IMR-90 (cell line): ENCODE results near the gene ADAMTSL2. TPM values are rescaled to one million over a fixed set of nuclear protein-coding genes. Genes with fewer than 3 reads are reported as not detected.

Experiments
- ATAC-seq: fragments of 200-7000 bp; cut with Tn5 transposase; 2 replicates; pipeline ENCODE4 v1.9.1; 2020; ENCODE audit warnings: low read depth, mild to moderate bottlenecking, moderate library complexity
- BruUV-seq: library from RNA; stranded (reverse); fragments of 400-500 nt; replicated peaks from 2 replicates; lab custom pipeline; 2021; lab: Mats Ljungman, UMichigan
- CTCF ChIA-PET: fragments of 300-600 bp; formaldehyde crosslinking; extraction: SDS; loops from one replicate; lab custom pipeline; 2021; ENCODE audit warnings: antibody characterized with exemption; lab: Yijun Ruan, JAX
- POLR2A ChIA-PET: fragments of 300-600 bp; sonication (Branson Sonifier 250); formaldehyde crosslinking; loops from one replicate; lab custom pipeline; 2022; ENCODE audit warnings: antibody characterized with exemption; ENCODE audit not compliant: unreplicated experiment; lab: Charles Lee
- DNase-seq: peaks from one replicate; pipeline ENCODE4 v3.0.0; 2013
- H2AFZ ChIP-seq: replicated peaks from 2 replicates; pipeline ENCODE3; 2013; ENCODE audit warnings: low read length, mild to moderate bottlenecking; ENCODE audit not compliant: poor library complexity
- H2AK5ac ChIP-seq: 2 replicates; pipeline ENCODE4 v1.6.1; 2013; ENCODE audit warnings: low read depth, low read length, inconsistent platforms
- H2AK9ac ChIP-seq: replicated peaks from 2 replicates; pipeline ENCODE3; 2013; ENCODE audit warnings: mild to moderate bottlenecking, low read depth, low read length, moderate library complexity; ENCODE audit not compliant: poor library complexity
- H2BK120ac ChIP-seq: 2 replicates; pipeline ENCODE4 v1.6.1; 2013; ENCODE audit warnings: low read depth, low read length, inconsistent platforms
- H2BK15ac ChIP-seq: 3 replicates; pipeline ENCODE4 v1.6.1; 2013; ENCODE audit warnings: low read depth, low read length, inconsistent platforms
- H2BK20ac ChIP-seq: 2 replicates; pipeline ENCODE4 v1.6.1; 2013; ENCODE audit warnings: low read depth, mild to moderate bottlenecking, inconsistent platforms, low read length, moderate library complexity
- H2BK5ac ChIP-seq: 2 replicates; pipeline ENCODE4 v1.6.1; 2013; ENCODE audit warnings: mild to moderate bottlenecking, low read depth, low read length, inconsistent platforms; ENCODE audit not compliant: poor library complexity, severe bottlenecking
- H3K14ac ChIP-seq: replicated peaks from 2 replicates; pipeline ENCODE4 v1.6.1; 2013; ENCODE audit warnings: low read depth, low read length, inconsistent platforms
- H3K18ac ChIP-seq: 2 replicates; pipeline ENCODE4 v1.6.1; 2013; ENCODE audit warnings: low read depth, low read length, control low read depth
- H3K23ac ChIP-seq: 2 replicates; pipeline ENCODE4 v1.6.1; 2013; ENCODE audit warnings: low read depth, low read length, inconsistent platforms
- H3K27ac ChIP-seq: 2 replicates; pipeline ENCODE4 v1.5.1; 2013; ENCODE audit warnings: mild to moderate bottlenecking, control low read depth, low read length; ENCODE audit not compliant: insufficient read depth
- H3K27me3 ChIP-seq: 2 replicates; pipeline ENCODE4 v1.6.1; 2013; ENCODE audit warnings: low read length; ENCODE audit not compliant: control insufficient read depth, insufficient read depth
- H3K36me3 ChIP-seq: 2 replicates; pipeline ENCODE4 v1.6.1; 2013; ENCODE audit warnings: low read length, mixed read lengths; ENCODE audit not compliant: control insufficient read depth, insufficient read depth
- H3K4ac ChIP-seq: 2 replicates; pipeline ENCODE4 v1.6.1; 2013; ENCODE audit warnings: low read depth, low read length, inconsistent platforms
- H3K4me1 ChIP-seq: 2 replicates; pipeline ENCODE4 v1.6.1; 2013; ENCODE audit warnings: low read length, mixed read lengths; ENCODE audit not compliant: control insufficient read depth, insufficient read depth
- H3K4me2 ChIP-seq: 2 replicates; pipeline ENCODE4 v1.6.1; 2013; ENCODE audit warnings: low read depth, mild to moderate bottlenecking, control low read depth, low read length, moderate library complexity
- H3K4me3 ChIP-seq: 2 replicates; pipeline ENCODE4 v1.5.1; 2013; ENCODE audit warnings: low read depth, mild to moderate bottlenecking, control low read depth, low read length, moderate library complexity; ENCODE audit not compliant: insufficient read depth
- H3K56ac ChIP-seq: 2 replicates; pipeline ENCODE4 v1.6.1; 2013; ENCODE audit warnings: low read length, inconsistent platforms; ENCODE audit not compliant: insufficient read depth; ENCODE audit errors: extremely low read depth
- H3K79me1 ChIP-seq, 2 experiments: 2 replicates each; pipeline ENCODE4 v1.6.1; 2013; ENCODE audit warnings: low read length in 2 of 2, inconsistent platforms in 1 of 2, low read depth in 1 of 2
- H3K9ac ChIP-seq: 2 replicates; pipeline ENCODE4 v1.6.1; 2013; ENCODE audit warnings: low read depth, low read length, control low read depth
- H3K9me1 ChIP-seq: 2 replicates; pipeline ENCODE4 v1.6.1; 2013; ENCODE audit warnings: low read length, inconsistent platforms; ENCODE audit not compliant: insufficient read depth
- H3K9me3 ChIP-seq: 2 replicates; pipeline ENCODE4 v1.6.1; 2013; ENCODE audit warnings: low read length; ENCODE audit not compliant: control insufficient read depth, insufficient read depth
- H4K20me1 ChIP-seq: 2 replicates; pipeline ENCODE4 v1.6.1; 2013; ENCODE audit warnings: low read length, inconsistent platforms; ENCODE audit not compliant: insufficient read depth
- H4K5ac ChIP-seq: 2 replicates; pipeline ENCODE4 v1.6.1; 2013; ENCODE audit warnings: mild to moderate bottlenecking, low read depth, low read length, control low read depth
- H4K8ac ChIP-seq, 2 experiments: 2 replicates each; pipeline ENCODE4 v1.6.1; 2013; ENCODE audit warnings: low read depth in 2 of 2, low read length in 2 of 2, control low read depth in 1 of 2, inconsistent platforms in 1 of 2
- H4K91ac ChIP-seq: 2 replicates; pipeline ENCODE4 v1.6.1; 2013; ENCODE audit warnings: low read depth, low read length, inconsistent platforms; ENCODE audit not compliant: insufficient read depth
- BHLHE40 ChIP-seq: fragments of 150-350 bp; IDR thresholded peaks from 2 replicates; pipeline ENCODE4 v1.6.1; 2016; ENCODE audit warnings: mild to moderate bottlenecking, low read depth, low read length
- FOS ChIP-seq: fragments of 150-350 bp; IDR thresholded peaks from 2 replicates; pipeline ENCODE4 v1.6.1; 2016; ENCODE audit warnings: low read depth, low read length
- MAFK ChIP-seq: IDR thresholded peaks from 2 replicates; pipeline ENCODE4 v1.6.1; 2012; ENCODE audit warnings: low read depth, low read length, improper control_type of control experiment
- MAZ ChIP-seq: IDR thresholded peaks from 2 replicates; pipeline ENCODE4 v1.6.1; 2012; ENCODE audit warnings: low read depth, mild to moderate bottlenecking, low read length, improper control_type of control experiment, moderate library complexity, borderline replicate concordance
- MXI1 ChIP-seq: IDR thresholded peaks from 2 replicates; pipeline ENCODE4 v1.6.1; 2012; ENCODE audit warnings: low read depth, mild to moderate bottlenecking, low read length, moderate library complexity, borderline replicate concordance
- NFE2L2 ChIP-seq: fragments of 150-350 bp; IDR thresholded peaks from 2 replicates; pipeline ENCODE4 v1.6.1; 2016; ENCODE audit warnings: low read depth, mild to moderate bottlenecking, low read length
- POLR2A ChIP-seq: IDR thresholded peaks from 2 replicates; pipeline ENCODE4 v1.6.1; 2012; ENCODE audit warnings: mild to moderate bottlenecking, low read depth, low read length
- RAD21 ChIP-seq: IDR thresholded peaks from 2 replicates; pipeline ENCODE4 v1.6.1; 2012; ENCODE audit warnings: low read length, improper control_type of control experiment
- RCOR1 ChIP-seq: IDR thresholded peaks from 2 replicates; pipeline ENCODE4 v1.6.1; 2012; ENCODE audit warnings: mild to moderate bottlenecking, low read length, improper control_type of control experiment; ENCODE audit not compliant: insufficient replicate concordance
- WGBS, 2 experiments: methylation state at CpG; one replicate each; pipeline versions ENCODE4 v1.1.5 to v1.1.7; 2013; ENCODE audit warnings: missing lambda C conversion rate in 2 of 2; ENCODE audit not compliant: insufficient read length in 1 of 2; ENCODE audit errors: extremely low coverage in 2 of 2; 5-methylcytosine and 5-hydroxymethylcytosine counted together
- dilution Hi-C: fragments of 300-500 bp; cut with HindIII; formaldehyde crosslinking; loops from one replicate; pipeline ENCODE4 v1.14.3; 2018; ENCODE audit warnings: low sequenced_read_pairs; ENCODE audit not compliant: unreplicated experiment
- in situ Hi-C: fragments of 300-500 bp; cut with MboI; formaldehyde crosslinking; loops from 3 replicates; pipeline ENCODE4 v1.14.3; 2019; ENCODE audit warnings: low sequenced_read_pairs, inconsistent platforms, mixed read lengths
- intact Hi-C: fragments of 100-400 bp; cut with micrococcal nuclease; formaldehyde crosslinking; loops from 2 replicates; pipeline ENCODE4 v1.10.0; 2022
- polyA plus RNA-seq, 3 experiments: library from polyadenylated mRNA; depleted of rRNA; stranded (reverse); fragments of >200 nt; gene quantifications; 2 replicates each; pipeline ENCODE4 v1.2.3, GENCODE V29; 2012; ENCODE audit warnings: low replicate concordance in 1 of 3
- total RNA-seq: library from RNA; depleted of rRNA; stranded (reverse); fragments of >200 nt; gene quantifications from 2 replicates; pipeline ENCODE4 v1.2.3, GENCODE V29; 2012
- TF ChIP-seq, protein P1 (sequence below): conservative IDR thresholded peaks from 2 replicates; pipeline ENCODE4 v1.5.1; 2012; ENCODE audit warnings: mild to moderate bottlenecking, low read depth, low read length, improper control_type of control experiment
- TF ChIP-seq, protein P2 (sequence below): fragments of 150-350 bp; IDR thresholded peaks from 2 replicates; pipeline ENCODE4 v1.6.1; 2016; ENCODE audit warnings: low read depth, mild to moderate bottlenecking, low read length, moderate library complexity, borderline replicate concordance
- TF ChIP-seq, protein P3 (sequence below): fragments of 150-350 bp; IDR thresholded peaks from 2 replicates; pipeline ENCODE4 v1.6.1; 2017; ENCODE audit warnings: mild to moderate bottlenecking, antibody characterized with exemption, low read length, low read depth

ADAMTSL2 gene
- total and polyA plus RNA-seq, 2 of the 4 experiments (the other 2 are of a cell fraction), result not detected

DNA sequence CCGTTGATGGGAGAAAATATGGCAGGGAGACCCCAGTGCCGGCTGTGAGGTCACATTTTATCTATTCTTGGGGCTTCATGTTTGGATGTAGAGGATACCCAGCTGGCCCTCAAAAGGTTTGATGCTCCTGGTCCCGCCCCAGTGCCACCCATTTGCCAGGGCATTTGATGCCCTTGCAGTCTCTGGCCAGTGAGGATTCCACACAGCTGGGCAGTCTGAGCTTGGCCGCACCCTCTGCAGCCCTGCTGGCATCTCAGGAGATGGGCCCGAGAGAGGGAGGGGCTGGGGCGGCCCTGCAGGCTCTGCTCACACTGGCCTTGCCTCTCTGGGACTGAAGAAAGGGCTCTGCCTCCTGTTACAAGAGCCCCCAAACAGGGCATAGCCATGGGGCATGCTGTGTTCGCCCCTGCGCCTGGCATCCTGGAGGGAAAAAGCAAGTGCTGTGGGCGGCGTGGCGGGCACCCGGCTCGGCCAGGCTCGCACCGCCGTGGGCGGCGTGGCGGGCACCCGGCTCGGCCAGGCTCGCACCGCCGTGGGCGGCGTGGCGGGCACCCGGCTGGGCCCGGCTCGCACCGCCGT lies 27.6 kb downstream of the ADAMTSL2 start:
- POLR2A ChIA-PET, result no interaction called here
- H3K4me1 ChIP-seq, result peaks cover 18% of the 10 kb centered on the region
- CTCF ChIA-PET, result no interaction called here
- H3K9me1 ChIP-seq, result peaks cover 3% of the 10 kb centered on the region; the same call in 1 of the 2 replicates
- H3K23ac ChIP-seq, result no peak overlapping the region
- BruUV-seq, result no TSS peak
- intact Hi-C loops (no loop called here), dilution Hi-C loops (no loop called here), in situ Hi-C loops (no loop called here)
- H4K91ac ChIP-seq, result no peak overlapping the region
- no peak overlapping the region for H3K56ac ChIP-seq
- no peak overlapping the region for H2AK5ac ChIP-seq
- H4K20me1 ChIP-seq, result no peaks in the 10 kb centered on the region
- no peak overlapping the region for H2BK120ac ChIP-seq
- H3K18ac ChIP-seq, result no peak overlapping the region
- no peak overlapping the region for H3K4ac ChIP-seq
- no peak overlapping the region for H2AFZ ChIP-seq
- no peaks in the 10 kb centered on the region for H3K79me1 ChIP-seq
- H3K9ac ChIP-seq, result no peak overlapping the region
- H2BK5ac ChIP-seq, result no peak overlapping the region
- H2AK9ac ChIP-seq, result no peak overlapping the region
- H3K27me3 ChIP-seq, result peaks cover 17% of the 10 kb centered on the region; the same call in 1 of the 2 replicates
- no peak overlapping the region for H2BK20ac ChIP-seq
- H2BK15ac ChIP-seq, result no peak overlapping the region
- no peak overlapping the region for H3K4me2 ChIP-seq
- no peak overlapping the region for H3K4me3 ChIP-seq
- no peaks in the 10 kb centered on the region for H3K9me3 ChIP-seq
- no peak overlapping the region for H3K27ac ChIP-seq
- no peak overlapping the region for H3K14ac ChIP-seq
- WGBS, 2 experiments, result 92% methylated on average over 16 of the region's 32 CpGs; no CpG with 5 or more reads in 1 of the 2 experiments
- no peaks in the 10 kb centered on the region for H3K36me3 ChIP-seq
- no peak overlapping the region for H4K8ac ChIP-seq
- H4K5ac ChIP-seq, result no peak overlapping the region
- DNase-seq, result no peak
- no peak for ATAC-seq
- TF ChIP-seq RCOR1 (no peak), MXI1 (no peak), MAZ (no peak), RAD21 (no peak), MAFK (no peak), NFE2L2 (no peak), BHLHE40 (no peak), FOS (no peak), POLR2A (no peak)
- TF ChIP-seq, protein P1, sequence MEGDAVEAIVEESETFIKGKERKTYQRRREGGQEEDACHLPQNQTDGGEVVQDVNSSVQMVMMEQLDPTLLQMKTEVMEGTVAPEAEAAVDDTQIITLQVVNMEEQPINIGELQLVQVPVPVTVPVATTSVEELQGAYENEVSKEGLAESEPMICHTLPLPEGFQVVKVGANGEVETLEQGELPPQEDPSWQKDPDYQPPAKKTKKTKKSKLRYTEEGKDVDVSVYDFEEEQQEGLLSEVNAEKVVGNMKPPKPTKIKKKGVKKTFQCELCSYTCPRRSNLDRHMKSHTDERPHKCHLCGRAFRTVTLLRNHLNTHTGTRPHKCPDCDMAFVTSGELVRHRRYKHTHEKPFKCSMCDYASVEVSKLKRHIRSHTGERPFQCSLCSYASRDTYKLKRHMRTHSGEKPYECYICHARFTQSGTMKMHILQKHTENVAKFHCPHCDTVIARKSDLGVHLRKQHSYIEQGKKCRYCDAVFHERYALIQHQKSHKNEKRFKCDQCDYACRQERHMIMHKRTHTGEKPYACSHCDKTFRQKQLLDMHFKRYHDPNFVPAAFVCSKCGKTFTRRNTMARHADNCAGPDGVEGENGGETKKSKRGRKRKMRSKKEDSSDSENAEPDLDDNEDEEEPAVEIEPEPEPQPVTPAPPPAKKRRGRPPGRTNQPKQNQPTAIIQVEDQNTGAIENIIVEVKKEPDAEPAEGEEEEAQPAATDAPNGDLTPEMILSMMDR, result no peak
- TF ChIP-seq, protein P2, sequence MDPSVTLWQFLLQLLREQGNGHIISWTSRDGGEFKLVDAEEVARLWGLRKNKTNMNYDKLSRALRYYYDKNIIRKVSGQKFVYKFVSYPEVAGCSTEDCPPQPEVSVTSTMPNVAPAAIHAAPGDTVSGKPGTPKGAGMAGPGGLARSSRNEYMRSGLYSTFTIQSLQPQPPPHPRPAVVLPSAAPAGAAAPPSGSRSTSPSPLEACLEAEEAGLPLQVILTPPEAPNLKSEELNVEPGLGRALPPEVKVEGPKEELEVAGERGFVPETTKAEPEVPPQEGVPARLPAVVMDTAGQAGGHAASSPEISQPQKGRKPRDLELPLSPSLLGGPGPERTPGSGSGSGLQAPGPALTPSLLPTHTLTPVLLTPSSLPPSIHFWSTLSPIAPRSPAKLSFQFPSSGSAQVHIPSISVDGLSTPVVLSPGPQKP, result no peak
- TF ChIP-seq, protein P3, sequence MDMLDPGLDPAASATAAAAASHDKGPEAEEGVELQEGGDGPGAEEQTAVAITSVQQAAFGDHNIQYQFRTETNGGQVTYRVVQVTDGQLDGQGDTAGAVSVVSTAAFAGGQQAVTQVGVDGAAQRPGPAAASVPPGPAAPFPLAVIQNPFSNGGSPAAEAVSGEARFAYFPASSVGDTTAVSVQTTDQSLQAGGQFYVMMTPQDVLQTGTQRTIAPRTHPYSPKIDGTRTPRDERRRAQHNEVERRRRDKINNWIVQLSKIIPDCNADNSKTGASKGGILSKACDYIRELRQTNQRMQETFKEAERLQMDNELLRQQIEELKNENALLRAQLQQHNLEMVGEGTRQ, result no peak
